ENCODE data around the gene RIC8A.
"Not testable (repeated sequence)": the region's sequence is repeated elsewhere in the genome, so short reads cannot be mapped to it uniquely, and the experiment has no call there.

Gene RIC8A

DNA sequence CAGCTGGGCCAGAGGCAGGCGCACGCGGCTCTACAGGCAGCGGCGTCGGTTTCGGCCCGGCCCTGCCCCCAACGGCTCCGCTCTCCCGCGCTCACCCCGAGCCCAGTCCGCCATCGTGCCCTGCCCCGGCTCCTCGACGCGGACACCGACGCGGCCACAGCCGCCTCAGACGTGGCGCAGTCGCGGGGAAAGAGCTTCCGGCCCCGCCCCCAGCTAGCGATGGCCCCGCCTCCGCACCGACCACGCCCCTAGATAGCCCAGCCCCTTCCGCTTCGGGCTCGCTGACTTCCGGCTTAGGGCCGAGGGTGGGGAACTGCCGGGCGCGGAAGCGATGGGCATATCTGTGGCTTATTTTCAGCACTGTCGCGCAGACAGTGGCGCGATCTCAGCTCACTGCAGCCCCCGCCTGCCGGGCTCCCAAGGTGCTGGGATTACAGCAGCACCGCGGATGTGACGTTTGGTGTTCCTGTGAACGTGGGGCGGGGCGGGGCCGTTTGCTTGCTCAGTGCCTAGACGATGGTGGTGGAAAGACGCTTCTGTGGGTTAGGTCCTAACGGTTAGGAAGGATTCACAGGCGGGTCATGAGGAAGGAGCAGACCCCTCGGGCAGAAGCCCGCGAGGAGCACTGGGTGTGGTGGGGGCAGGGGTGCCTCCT lies at the start of gene RIC8A, which contains the start of gene BET1L:
Gene RIC8A (plus strand): TSS at position 501 of the 655 bp plus-strand sequence. CDS start 1,147 bp downstream, outside the sequence.
Gene BET1L (minus strand): TSS at position 192 of the 655 bp plus-strand sequence. CDS start 78 bp downstream, at position 114.
- peak; percentile 97 for DNase-seq

DNA sequence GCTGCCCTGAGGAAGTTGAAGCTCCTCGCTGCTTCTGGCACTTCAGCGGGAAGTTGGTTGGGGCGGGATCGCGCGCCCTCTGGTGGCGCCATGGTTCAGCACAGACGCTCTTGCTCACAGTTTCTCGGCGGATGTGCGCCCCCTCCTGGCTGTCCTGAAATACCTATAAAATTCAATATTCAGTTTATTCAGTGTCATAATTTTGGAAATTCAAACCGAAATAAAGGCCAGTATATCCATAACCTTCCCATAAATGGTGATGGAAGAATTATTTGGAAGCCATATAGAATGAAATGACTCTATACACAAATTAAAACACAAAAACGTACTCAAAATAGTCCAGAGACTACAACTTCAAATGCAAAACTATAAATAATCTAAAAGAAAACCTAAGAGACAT lies 27.3 kb upstream of the RIC8A start:
- DNase-seq: not testable (repeated sequence)

GRCh38 chr11:189200-189783 lies 18.2 kb upstream of the RIC8A start:
- DNase-seq: not testable (repeated sequence)

GRCh38 chr11:189843-190311 lies 17.6 kb upstream of the RIC8A start:
- not testable (repeated sequence) for DNase-seq

DNA sequence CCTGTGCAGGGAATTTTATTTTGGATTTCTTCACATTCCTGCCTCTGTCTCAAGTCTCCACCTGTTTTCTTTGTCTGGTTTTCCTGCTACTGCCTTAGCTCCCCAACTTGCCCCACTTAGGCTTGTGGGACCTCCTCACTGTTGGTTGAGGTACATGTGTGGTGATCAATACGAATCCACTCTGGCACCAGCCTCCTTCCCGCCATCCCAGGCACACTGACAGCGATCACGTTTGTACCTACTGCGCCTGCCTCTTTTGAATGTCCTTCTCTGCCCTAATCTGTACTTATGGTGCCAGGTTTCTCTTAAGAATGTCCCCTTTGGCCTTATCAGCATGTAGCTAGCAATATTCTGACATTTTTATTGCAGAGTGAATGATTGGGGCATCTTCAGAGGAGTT lies 17.0 kb upstream of the RIC8A start:
- DNase-seq: not testable (repeated sequence)

DNA sequence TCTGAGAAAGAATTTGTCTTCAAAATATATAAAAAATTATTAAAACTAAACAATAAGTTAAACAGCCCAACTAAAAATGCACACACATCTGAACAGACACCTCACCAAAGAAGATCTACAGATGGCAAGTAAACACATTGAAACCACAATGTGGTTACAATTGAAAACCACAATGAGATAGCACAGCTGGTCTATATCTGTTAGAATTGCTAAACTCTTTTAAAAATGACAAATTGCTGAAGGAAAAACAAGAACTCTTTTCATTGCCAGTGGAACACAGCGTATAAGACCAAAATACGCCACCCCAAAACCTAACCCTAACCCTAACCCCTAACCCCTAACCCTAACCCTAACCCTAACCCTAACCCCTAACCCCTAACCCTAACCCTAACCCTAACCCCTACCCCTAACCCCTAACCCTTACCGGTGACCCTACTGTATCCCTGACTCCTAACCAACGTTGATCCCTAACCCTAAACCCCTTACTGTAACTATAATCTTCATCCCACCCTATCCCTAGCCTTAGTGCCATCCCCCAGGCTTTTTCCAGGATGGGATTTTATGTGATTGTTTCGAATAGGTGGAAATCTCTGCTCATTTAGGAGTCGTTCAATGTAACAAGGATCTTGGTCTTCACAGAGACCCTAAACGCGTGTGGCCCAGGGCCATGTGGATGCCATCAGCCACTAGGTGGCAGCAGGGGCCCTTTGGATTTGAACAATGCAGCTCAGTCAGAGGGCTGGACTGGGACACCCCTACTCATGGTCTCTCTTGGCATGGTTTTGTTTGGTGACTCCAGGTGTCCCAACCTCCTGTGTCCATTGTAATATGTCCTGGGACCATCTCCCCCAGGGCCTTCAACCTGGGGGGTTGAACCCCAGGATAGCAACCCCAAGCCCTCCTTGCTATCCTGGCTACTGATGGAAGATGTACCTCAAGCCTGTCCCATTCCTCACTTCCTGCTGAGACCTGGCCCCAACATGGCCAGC lies 15.7 kb upstream of the RIC8A start:
- peak; percentile 26 for DNase-seq

DNA sequence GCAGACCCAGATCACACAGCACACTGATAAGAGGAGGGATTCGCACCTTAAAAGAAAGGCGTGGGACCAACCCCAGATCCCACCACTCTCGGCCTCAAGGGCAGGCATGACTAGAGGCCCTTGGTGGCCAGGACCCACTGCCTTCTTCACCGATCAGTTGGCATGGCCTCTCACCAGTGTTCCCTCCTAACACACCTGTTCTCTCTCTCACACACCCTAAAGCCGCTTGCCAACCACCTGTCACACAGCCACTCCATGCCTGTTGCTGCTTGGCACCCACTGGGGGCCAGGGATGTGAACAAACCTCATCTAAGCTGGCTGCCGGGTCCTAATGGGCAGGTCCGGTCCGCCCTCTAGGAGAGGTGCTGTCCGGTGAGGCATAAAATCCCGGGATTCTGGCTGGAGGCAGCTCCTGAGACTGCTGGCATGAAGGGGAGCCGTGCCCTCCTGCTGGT lies 14.8 kb upstream of the RIC8A start, which contains the start of gene SCGB1C1:
Gene SCGB1C1 (plus strand): TSS at position 405 of the 455 bp plus-strand sequence. CDS start 22 bp downstream, at position 427.
- DNase-seq: peak; percentile 21

- DNase-seq: peak; percentile 25
Observed at GRCh38 chr11:193481-193880, 14.0 kb upstream of the RIC8A start.

DNA sequence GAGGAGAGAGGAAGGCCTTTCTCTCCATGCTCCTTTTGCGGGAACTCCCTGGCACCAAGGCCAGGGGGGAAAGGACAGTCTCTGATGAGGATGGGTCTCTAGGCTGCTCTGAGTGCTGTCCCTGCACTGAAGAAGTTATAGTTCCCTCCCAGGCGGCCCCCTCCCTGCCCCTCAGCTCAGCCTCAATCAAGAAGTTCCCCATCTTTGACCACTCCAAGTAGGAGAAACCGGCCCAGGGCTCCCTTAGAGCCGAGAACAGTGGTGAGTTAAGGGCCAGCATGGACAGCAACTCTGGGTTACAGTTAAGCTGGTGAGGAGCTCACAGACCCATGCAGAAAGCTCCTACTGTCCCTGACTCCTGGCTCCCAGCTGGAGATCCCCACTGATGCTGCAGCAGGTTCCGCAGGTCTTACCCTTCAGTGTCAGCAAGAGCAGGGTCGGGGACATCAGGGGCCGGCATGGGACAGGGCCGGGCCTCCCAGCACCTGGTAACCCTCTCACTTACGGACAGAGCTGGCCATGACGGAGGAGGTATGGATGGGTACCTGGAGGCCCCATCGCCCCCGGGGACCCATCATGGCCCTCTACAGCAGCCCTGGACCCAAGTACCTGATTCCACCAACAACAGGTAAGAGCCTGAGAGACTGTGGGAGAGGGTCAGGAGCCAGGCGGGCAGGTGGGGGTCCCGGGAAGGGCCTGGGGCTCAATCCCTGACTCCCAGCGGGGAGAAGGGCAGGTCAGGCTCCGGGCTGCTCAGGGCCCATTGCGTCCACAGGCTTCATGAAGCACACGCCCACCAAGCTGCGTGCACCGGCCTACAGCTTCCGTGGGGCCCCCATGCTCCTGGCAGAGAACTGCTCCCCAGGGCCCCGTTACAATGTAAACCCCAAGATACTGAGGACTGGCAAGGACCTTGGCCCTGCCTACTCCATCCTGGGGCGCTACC lies 10.4 kb upstream of the RIC8A start:
- peak; percentile 33 for DNase-seq

DNA sequence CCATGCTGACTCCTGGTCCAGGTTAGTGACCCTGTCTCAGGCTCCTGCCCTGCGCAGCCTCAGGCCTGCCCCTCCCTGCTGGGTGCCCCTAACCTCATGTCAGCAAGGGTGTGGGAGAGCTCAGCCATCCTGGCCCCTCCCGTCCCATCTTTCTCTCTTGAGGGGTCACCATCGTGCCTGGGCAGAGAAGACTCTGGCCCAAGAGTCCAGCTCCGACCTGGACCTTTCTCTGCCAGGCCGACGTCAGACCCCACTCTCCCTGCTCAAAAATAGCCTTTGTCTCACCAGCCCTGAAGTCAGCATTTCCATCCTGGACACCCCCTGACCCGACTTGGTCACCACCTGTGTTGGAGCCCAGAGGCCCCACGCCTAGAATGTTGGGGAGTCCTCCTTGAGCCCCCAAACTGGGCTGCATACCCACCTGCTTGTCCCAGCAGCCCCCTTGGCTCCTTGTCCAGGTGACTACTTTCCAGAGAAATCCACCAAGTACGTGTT lies 9.7 kb upstream of the RIC8A start:
- DNase-seq: peak; percentile 31

- DNase-seq: peak; percentile 30
Observed at GRCh38 chr11:198236-198806, 9.2 kb upstream of the RIC8A start.

- DNase-seq: no peak
Observed at GRCh38 chr11:199004-199581, 8.4 kb upstream of the RIC8A start.

GRCh38 chr11:199782-200181 lies 7.7 kb upstream of the RIC8A start:
- DNase-seq: peak; percentile 42

DNA sequence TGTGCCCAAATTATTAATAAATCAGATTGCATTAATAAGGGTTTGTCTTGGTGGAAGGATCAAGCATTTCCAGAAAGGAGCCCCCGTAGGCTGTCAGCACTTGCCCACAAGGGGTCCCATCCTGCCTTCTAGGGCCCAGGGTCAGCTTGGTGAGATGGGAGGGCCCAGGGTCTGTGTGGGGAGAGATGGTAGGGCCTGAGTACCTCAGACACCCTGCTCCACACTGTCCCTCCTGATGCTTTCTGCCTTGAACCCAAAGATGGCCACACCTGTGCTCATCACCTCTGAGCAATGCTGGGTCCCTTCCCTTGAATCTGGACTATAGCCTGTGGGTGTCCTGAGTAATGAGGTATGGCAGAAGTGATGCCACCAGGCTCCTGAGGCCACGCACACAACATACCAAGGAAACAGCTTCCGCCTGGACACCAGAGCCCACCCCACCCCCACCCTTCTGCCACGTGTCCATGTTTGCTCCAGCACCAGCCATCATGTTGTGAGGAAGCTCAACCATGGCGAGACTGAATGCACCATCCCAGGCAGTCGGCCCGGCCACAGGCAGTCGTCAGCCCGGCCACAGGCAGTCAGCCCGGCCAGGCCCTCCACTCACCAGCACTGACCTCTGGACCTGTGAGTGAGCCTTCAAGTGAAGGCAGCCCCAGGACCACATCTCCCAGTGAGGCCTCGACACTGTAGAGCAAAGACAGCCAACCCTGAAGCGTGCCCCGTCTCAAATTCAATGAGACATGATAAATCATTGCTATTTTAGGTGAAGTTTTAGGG lies 7.1 kb upstream of the RIC8A start:
- DNase-seq: peak; percentile 27

- no peak for DNase-seq
Observed at GRCh38 chr11:201966-202365, 5.5 kb upstream of the RIC8A start.

- DNase-seq: no peak
Observed at GRCh38 chr11:202490-202889, 5.0 kb upstream of the RIC8A start.

GRCh38 chr11:203056-203944 lies 4.2 kb upstream of the RIC8A start:
- no peak for DNase-seq

- DNase-seq: peak; percentile 24
Observed at GRCh38 chr11:203945-204586, 3.4 kb upstream of the RIC8A start.
